Left ventricle myocardium inferior (tissue), 1 donor: ENCODE measurements around the gene ASH1L. TPM values are rescaled to one million over a fixed set of nuclear protein-coding genes. Genes with fewer than 3 reads are reported as not detected.
A peak's percentile ranks its signal among the peaks of the same experiment; 100 is the strongest.
"Not testable (repeated sequence)": the region's sequence is repeated elsewhere in the genome, so short reads cannot be mapped to it uniquely, and the experiment has no call there.

Experiments
- DNase-seq: peaks from one replicate; pipeline ENCODE4 v3.0.0-alpha.2; 2020
- H3K27ac ChIP-seq: fragments of 200-600 bp; replicated peaks from 2 replicates; pipeline ENCODE4 v1.8.0; 2021
- H3K27me3 ChIP-seq: fragments of 200-600 bp; 2 replicates; pipeline ENCODE4 v1.8.0; 2021; ENCODE audit warnings: low read depth
- H3K36me3 ChIP-seq: fragments of 200-600 bp; 2 replicates; pipeline ENCODE4 v1.8.0; 2021
- H3K4me1 ChIP-seq: fragments of 200-600 bp; 2 replicates; pipeline ENCODE4 v1.8.0; 2021
- H3K4me3 ChIP-seq: fragments of 200-600 bp; 2 replicates; pipeline ENCODE4 v1.8.0; 2021; ENCODE audit warnings: mild to moderate bottlenecking, moderate library complexity
- H3K9me3 ChIP-seq: fragments of 200-600 bp; replicated peaks from 2 replicates; pipeline ENCODE4 v1.8.0; 2021
- CTCF ChIP-seq: fragments of 200-600 bp; IDR thresholded peaks from 2 replicates; pipeline ENCODE4 v1.8.0; 2021; ENCODE audit warnings: antibody characterized with exemption, mild to moderate bottlenecking, borderline replicate concordance
- intact Hi-C: fragments of 100-400 bp; cut with micrococcal nuclease; formaldehyde crosslinking; loops from one replicate; pipeline ENCODE4 v1.11.0; 2022
- long read RNA-seq: library from polyadenylated mRNA; unstranded; transcript quantifications from one replicate; pipeline ENCODE4 v2.0.0, GENCODE V29; 2021
- total RNA-seq: library from RNA; stranded (reverse); fragmentation: NEBNext Ultra II Directional; extraction: Animal tissue kit (Norgen Biotek cat#: 25700); gene quantifications from one replicate; pipeline ENCODE4 v1.2.1, GENCODE V29; 2021
- donor health status: DM: no; HTN: yes; CAD: no; lungs with severe emphysema.

ASH1L gene
- 38.7 TPM for total RNA-seq
- long read RNA-seq, partial matches to known transcripts, result 2 of 5 reads
- long read RNA-seq, other reads (novel, unspliced or antisense), result 3 of 5 reads

- Histone ChIP-seq H3K36me3 (no peaks in the 10 kb centered on the region), H3K4me1 (peaks cover 64% of the 10 kb centered on the region), H3K27me3 (no peaks in the 10 kb centered on the region), H3K4me3 (peak within 1 kb of the TSS; percentile 98), H3K27ac (peak within 1 kb of the TSS; percentile 99), H3K9me3 (no peaks in the 10 kb centered on the region)
- DNase-seq, result peak; percentile 95
- no peak for TF ChIP-seq CTCF
- intact Hi-C loops, result no loop called here
Observed at GRCh38 chr1:155562581-155563376, at the start of gene ASH1L. ASH1L (minus strand) TSS chr1:155562803; CDS start chr1:155521519, 41,284 bp downstream.

- peak overlapping the region; percentile 83 for H3K4me3 ChIP-seq
- H3K4me1 ChIP-seq, H3K27me3 ChIP-seq, intact Hi-C loops, DNase-seq, H3K27ac ChIP-seq, H3K9me3 ChIP-seq: not testable (repeated sequence)
- peaks cover 16% of the 10 kb centered on the region for H3K36me3 ChIP-seq
Observed at GRCh38 chr1:155610257-155610647, 47.6 kb upstream of the ASH1L start.

GRCh38 chr1:155609515-155610256 lies 47.1 kb upstream of the ASH1L start, which contains the start of gene MSTO1:
MSTO1 (plus strand) TSS chr1:155610218; CDS start chr1:155610249, 31 bp downstream.
- TF ChIP-seq CTCF, result no peak
- Histone ChIP-seq H3K4me1 (peaks cover 6% of the 10 kb centered on the region), H3K36me3 (peaks cover 13% of the 10 kb centered on the region), H3K27me3 (no peaks in the 10 kb centered on the region), H3K27ac (peak within 1 kb of the TSS; percentile 83), H3K9me3 (no peaks in the 10 kb centered on the region), H3K4me3 (peak within 1 kb of the TSS; percentile 83)
- DNase-seq, result peak; percentile 96
- intact Hi-C loops, result no loop called here

GRCh38 chr1:155608888-155609225 lies 46.3 kb upstream of the ASH1L start:
- peaks cover 6% of the 10 kb centered on the region for H3K4me1 ChIP-seq
- H3K27ac ChIP-seq, result no peak overlapping the region
- intact Hi-C loops, result no loop called here
- no peak for TF ChIP-seq CTCF
- H3K9me3 ChIP-seq, result no peaks in the 10 kb centered on the region
- peaks cover 12% of the 10 kb centered on the region for H3K36me3 ChIP-seq
- no peak overlapping the region for H3K4me3 ChIP-seq
- H3K27me3 ChIP-seq, result no peaks in the 10 kb centered on the region
- DNase-seq, result no peak

GRCh38 chr1:155607708-155608107 lies 45.1 kb upstream of the ASH1L start:
- H3K4me1 ChIP-seq, result peaks cover 6% of the 10 kb centered on the region
- DNase-seq, result no peak
- intact Hi-C loops, result no loop called here

GRCh38 chr1:155599828-155600572 lies 37.4 kb upstream of the ASH1L start:
- H3K9me3 ChIP-seq, H3K27me3 ChIP-seq, DNase-seq, H3K27ac ChIP-seq, H3K4me1 ChIP-seq, H3K4me3 ChIP-seq, intact Hi-C loops, H3K36me3 ChIP-seq: not testable (repeated sequence)

More at GRCh38 chr1:155607708-155608107, 45.1 kb upstream of the ASH1L start:
- no peak for TF ChIP-seq CTCF
- Histone ChIP-seq H3K27me3 (no peaks in the 10 kb centered on the region), H3K36me3 (peaks cover 7% of the 10 kb centered on the region), H3K4me3 (no peak overlapping the region), H3K27ac (no peak overlapping the region), H3K9me3 (no peaks in the 10 kb centered on the region)
